Measurements from ENCODE around the gene SLC66A3. TPM values are rescaled to one million over a fixed set of nuclear protein-coding genes. Genes with fewer than 3 reads are reported as not detected.

SLC66A3 gene
- total and polyA plus RNA-seq, 2 donors (not counting 3 experiments of a cell fraction or from before 2014, with no cell fraction given): 14.3 to 31.4 TPM

GRCh38 chr2:11144738-11145079 lies 10.6 kb upstream of the SLC66A3 start:
- no peak for FAIRE-seq
- no peak for TF ChIP-seq POLR2A (IDR thresholded peaks at IDR 0.05; ENCODE audit: low read depth, low read length)
- no peak for TF ChIP-seq GATA2 (IDR thresholded peaks at IDR 0.05; ENCODE audit: insufficient read depth, insufficient read length, low read depth, low read length)
- no peak for TF ChIP-seq MYC (IDR thresholded peaks at IDR 0.05; ENCODE audit: low read depth, low read length)
- TF ChIP-seq FOS (IDR thresholded peaks at IDR 0.05; ENCODE audit: borderline replicate concordance, insufficient read depth, low read length): no peak
- TF ChIP-seq JUN (IDR thresholded peaks at IDR 0.05; ENCODE audit: borderline replicate concordance, insufficient read depth, insufficient read length, low read depth): no peak
- TF ChIP-seq CTCF (IDR thresholded peaks at IDR 0.05; ENCODE audit: extremely low read depth in 1 of 2, insufficient read depth in 1 of 2, low read depth in 1 of 2, low read length in 2 of 2): no peak
- TF ChIP-seq EZH2 (IDR thresholded peaks at IDR 0.05; ENCODE audit: borderline replicate concordance, low read depth, low read length, severe bottlenecking): no peak
- TF ChIP-seq POLR2AphosphoS5 (IDR thresholded peaks at IDR 0.05; ENCODE audit: insufficient read depth, low read depth, low read length): no peak
- TF ChIP-seq MAX (IDR thresholded peaks at IDR 0.05; ENCODE audit: insufficient read depth, insufficient read length): no peak
- Histone ChIP-seq H3K27ac (ENCODE audit: insufficient read depth, low read depth, low read length) (no peak overlapping the region), H3K9ac (replicated peaks; ENCODE audit: extremely low read depth, insufficient read depth, low read length) (no peak overlapping the region), H3K9me3 (replicated peaks; ENCODE audit: control insufficient read depth, insufficient read depth, low read length) (no peaks in the 10 kb centered on the region), H3K4me1 (ENCODE audit: control insufficient read depth, extremely low read depth, insufficient read depth, low read length) (no peaks in the 10 kb centered on the region), H3K4me2 (ENCODE audit: insufficient read depth, low read length) (no peak overlapping the region), H3K36me3 (ENCODE audit: control insufficient read depth in 2 of 2, extremely low read depth in 1 of 2, insufficient read depth in 2 of 2, low read length in 2 of 2) (no peaks in the 10 kb centered on the region), H3K9me1 (replicated peaks; ENCODE audit: control insufficient read depth, extremely low read depth, insufficient read depth, low read length) (no peaks in the 10 kb centered on the region), H4K20me1 (replicated peaks; ENCODE audit: control insufficient read depth, extremely low read depth, insufficient read depth, low read length) (no peaks in the 10 kb centered on the region), H3K79me2 (ENCODE audit: control insufficient read depth, insufficient read depth, low read length) (no peaks in the 10 kb centered on the region), H2AFZ (ENCODE audit: low read depth, low read length) (no peak overlapping the region), H3K4me3 (replicated peaks in 1 of 3; ENCODE audit: insufficient read depth in 1 of 3, low read depth in 1 of 3, low read length in 3 of 3) (no peak overlapping the region), H3K27me3 (ENCODE audit: control insufficient read depth in 2 of 2, insufficient read depth in 2 of 2, low read length in 2 of 2) (peaks cover 4 to 5% of the 10 kb centered on the region in 2 experiments)
- intact Hi-C loops (cut with micrococcal nuclease) (no loop called here), dilution Hi-C loops (cut with MboI; ENCODE audit: extremely low pct_ligation_motif_present, low sequenced_read_pairs) (no loop called here)
- POLR2A ChIA-PET: no interaction called here
- CTCF ChIA-PET: interaction anchor here (0.6 to 1.9 kb wide), 6 partner anchors 10 to 312 kb away, joined by 3 to 6 read pairs (median 5); partner anchors contain the start of gene SLC66A3
- no peak for DNase-seq (ENCODE audit: low read depth, low spot score)
- BruUV-seq (replicated peaks): no TSS peak
